Activated CD8-positive, alpha-beta T cell treated with anti-CD3 and anti-CD28 coated beads for 36 hours (primary cell): ENCODE data around the gene ACTMAP. TPM values are rescaled to one million over a fixed set of nuclear protein-coding genes. Genes with fewer than 3 reads are reported as not detected.
"Not testable (repeated sequence)": the region's sequence is repeated elsewhere in the genome, so short reads cannot be mapped to it uniquely, and the experiment has no call there.

Source experiments
- ATAC-seq: fragments of 200-7000 bp; cut with Tn5 transposase; one replicate; pipeline ENCODE4 v1.10.0; 2021; ENCODE audit warnings: mild to moderate bottlenecking, moderate library complexity
- CTCF ChIA-PET: fragments of 350-600 bp; sonication (Branson Sonifier 250); formaldehyde crosslinking; loops from one replicate; lab custom pipeline; 2021; ENCODE audit warnings: antibody characterized with exemption; lab: Charles Lee
- POLR2A ChIA-PET: fragments of 350-600 bp; sonication (Branson Sonifier 250); formaldehyde crosslinking; loops from one replicate; lab custom pipeline; 2021; ENCODE audit warnings: antibody characterized with exemption; lab: Charles Lee
- DNase-seq: peaks from one replicate; pipeline ENCODE4 v3.0.0-alpha.2; 2020
- H3K27ac Mint-ChIP-seq: one replicate; pipeline ENCODE4 v1.8.0; 2021; ENCODE audit warnings: mild to moderate bottlenecking, mixed read lengths
- H3K27me3 Mint-ChIP-seq: one replicate; pipeline ENCODE4 v1.8.0; 2021; ENCODE audit warnings: mixed read lengths
- H3K36me3 Mint-ChIP-seq: one replicate; pipeline ENCODE4 v1.8.0; 2021; ENCODE audit warnings: low read depth, mixed read lengths
- H3K4me1 Mint-ChIP-seq: one replicate; pipeline ENCODE4 v1.8.0; 2021; ENCODE audit warnings: low read depth, mixed read lengths
- H3K4me3 Mint-ChIP-seq: one replicate; pipeline ENCODE4 v1.8.0; 2021; ENCODE audit warnings: mild to moderate bottlenecking, moderate library complexity, mixed read lengths
- H3K9me3 Mint-ChIP-seq: one replicate; pipeline ENCODE4 v1.8.0; 2021; ENCODE audit warnings: mixed read lengths
- CTCF ChIP-seq: fragments of 200-600 bp; IDR thresholded peaks from one replicate; pipeline ENCODE4 v1.8.0; 2022; ENCODE audit warnings: antibody characterized with exemption, mild to moderate bottlenecking
- intact Hi-C: fragments of 100-400 bp; cut with micrococcal nuclease; formaldehyde crosslinking; loops from one replicate; pipeline ENCODE4 v1.10.0; 2022
- total RNA-seq, 2 experiments: library from RNA; stranded (reverse); gene quantifications; one replicate each; pipeline ENCODE4 v1.2.3, GENCODE V29; 2021

Gene ACTMAP
- total RNA-seq, 2 experiments from 2014 or later = 12.8 to 14.2 TPM

- peaks cover 16% of the 10 kb centered on the region for H3K36me3 Mint-ChIP-seq
- no peaks in the 10 kb centered on the region for H3K9me3 Mint-ChIP-seq
- intact Hi-C loops = no loop called here
- DNase-seq (no peak), ATAC-seq (no peak)
- no peak overlapping the region for H3K27ac Mint-ChIP-seq
- TF ChIP-seq CTCF = no peak
- ChIA-PET CTCF (no interaction called here), POLR2A (no interaction called here)
- H3K4me3 Mint-ChIP-seq = no peak overlapping the region
- no peaks in the 10 kb centered on the region for H3K27me3 Mint-ChIP-seq
- H3K4me1 Mint-ChIP-seq = no peaks in the 10 kb centered on the region
Measured at GRCh38 chr19:40737102-40737644, 13.1 kb downstream of the ACTMAP start.

GRCh38 chr19:40736661-40737060 is 13.6 kb downstream of the ACTMAP start:
- ATAC-seq (no peak), DNase-seq (no peak)
- Mint-ChIP-seq H3K4me1 (no peaks in the 10 kb centered on the region), H3K27me3 (no peaks in the 10 kb centered on the region), H3K36me3 (peaks cover 16% of the 10 kb centered on the region), H3K27ac (no peak overlapping the region), H3K4me3 (no peak overlapping the region), H3K9me3 (no peaks in the 10 kb centered on the region)
- ChIA-PET POLR2A (no interaction called here), CTCF (no interaction called here)
- no peak for TF ChIP-seq CTCF
- intact Hi-C loops = no loop called here

GRCh38 chr19:40735013-40735771 is 15.1 kb downstream of the ACTMAP start:
- no peak for TF ChIP-seq CTCF
- POLR2A ChIA-PET = interaction anchor here (0.7 kb wide), 1 partner anchor 116 kb away, joined by 4 read pairs; no protein-coding TSS in a partner anchor
- CTCF ChIA-PET = no interaction called here
- Mint-ChIP-seq H3K9me3 (no peaks in the 10 kb centered on the region), H3K27me3 (no peaks in the 10 kb centered on the region), H3K4me1 (no peaks in the 10 kb centered on the region), H3K36me3 (peaks cover 21% of the 10 kb centered on the region), H3K27ac (no peak overlapping the region), H3K4me3 (no peak overlapping the region)
- ATAC-seq (no peak), DNase-seq (no peak)
- intact Hi-C loops = no loop called here

GRCh38 chr19:40733149-40733548 is 17.1 kb downstream of the ACTMAP start:
- no peaks in the 10 kb centered on the region for H3K27me3 Mint-ChIP-seq
- H3K9me3 Mint-ChIP-seq = no peaks in the 10 kb centered on the region
- CTCF ChIA-PET = interaction anchor here (0.9 to 2.1 kb wide), 4 partner anchors 9 to 99 kb away, joined by 3 to 7 read pairs (median 4); no protein-coding TSS in a partner anchor
- H3K36me3 Mint-ChIP-seq = peaks cover 24% of the 10 kb centered on the region
- DNase-seq (no peak), ATAC-seq (no peak)
- H3K27ac Mint-ChIP-seq = no peak overlapping the region
- H3K4me3 Mint-ChIP-seq = no peak overlapping the region
- intact Hi-C loops = no loop called here
- POLR2A ChIA-PET = interaction anchor here (1.2 kb wide), 2 partner anchors 9 to 65 kb away, joined by 3 read pairs; no protein-coding TSS in a partner anchor
- H3K4me1 Mint-ChIP-seq = no peaks in the 10 kb centered on the region
- no peak for TF ChIP-seq CTCF

GRCh38 chr19:40732304-40732703 is 18.0 kb downstream of the ACTMAP start:
- H3K4me3 Mint-ChIP-seq, DNase-seq, H3K27ac Mint-ChIP-seq, ATAC-seq, H3K4me1 Mint-ChIP-seq, intact Hi-C loops, H3K27me3 Mint-ChIP-seq, H3K9me3 Mint-ChIP-seq: not testable (repeated sequence)
- ChIA-PET POLR2A (interaction anchor here (1.0 kb wide), 1 partner anchor 9 kb away, joined by 3 read pairs; no protein-coding TSS in a partner anchor), CTCF (interaction anchor here (1.2 to 2.1 kb wide), 3 partner anchors 10 to 98 kb away, joined by 3 to 7 read pairs (median 5); partner anchors contain the start of gene ITPKC)
- H3K36me3 Mint-ChIP-seq = peaks cover 26% of the 10 kb centered on the region

- H3K4me1 Mint-ChIP-seq, H3K27me3 Mint-ChIP-seq, H3K9me3 Mint-ChIP-seq, H3K27ac Mint-ChIP-seq, ATAC-seq, DNase-seq, H3K4me3 Mint-ChIP-seq, intact Hi-C loops: not testable (repeated sequence)
- ChIA-PET POLR2A (interaction anchor here (0.6 kb wide), 2 partner anchors 15 to 291 kb away, joined by 3 read pairs; no protein-coding TSS in a partner anchor), CTCF (interaction anchor here (0.6 to 1.0 kb wide), 3 partner anchors 42 to 95 kb away, joined by 3 to 6 read pairs (median 4); no protein-coding TSS in a partner anchor)
- H3K36me3 Mint-ChIP-seq = peaks cover 31% of the 10 kb centered on the region
Measured at GRCh38 chr19:40730065-40730464, 20.2 kb downstream of the ACTMAP start.
